Liver (tissue), 9 donors: ENCODE measurements around the gene ELOF1. TPM values are rescaled to one million over a fixed set of nuclear protein-coding genes. Genes with fewer than 3 reads are reported as not detected.

Experiments
- DNase-seq: peaks from one replicate; pipeline ENCODE4 v3.0.0-alpha.2; 2017; ENCODE audit warnings: low spot score
- H3K27ac ChIP-seq, 2 donors: one replicate each; pipeline ENCODE4 v1.7.0; 2013; ENCODE audit warnings: inconsistent platforms in 2 of 2, low read length in 2 of 2, control low read depth in 1 of 2, low read depth in 1 of 2, mild to moderate bottlenecking in 1 of 2
- H3K27me3 ChIP-seq, 4 donors: one replicate each; pipeline versions ENCODE4 v1.6.1 to v1.7.0; 2013; ENCODE audit warnings: low read length in 3 of 4, inconsistent platforms in 1 of 4, mild to moderate bottlenecking in 1 of 4, moderate library complexity in 1 of 4; ENCODE audit not compliant: control insufficient read depth in 4 of 4, insufficient read depth in 4 of 4
- H3K36me3 ChIP-seq, 4 donors: one replicate each; pipeline versions ENCODE4 v1.6.1 to v1.7.0; 2013; ENCODE audit warnings: low read length in 3 of 4, mild to moderate bottlenecking in 3 of 4, low read depth in 1 of 4, moderate library complexity in 1 of 4; ENCODE audit not compliant: control insufficient read depth in 4 of 4, insufficient read depth in 3 of 4
- H3K4me1 ChIP-seq, 4 donors: one replicate each; pipeline versions ENCODE4 v1.6.1 to v1.7.0; 2013; ENCODE audit warnings: low read length in 3 of 4, mild to moderate bottlenecking in 3 of 4, moderate library complexity in 1 of 4; ENCODE audit not compliant: control insufficient read depth in 4 of 4, insufficient read depth in 4 of 4
- H3K4me3 ChIP-seq, 3 donors: one replicate each; pipeline versions ENCODE4 v1.6.1 to v1.7.0; 2013; ENCODE audit warnings: low read length in 3 of 3, control low read depth in 1 of 3, low read depth in 1 of 3, mild to moderate bottlenecking in 1 of 3
- H3K9ac ChIP-seq, 2 donors: one replicate each; pipeline ENCODE4 v1.7.0; 2013; ENCODE audit warnings: low read length in 2 of 2, mild to moderate bottlenecking in 2 of 2, moderate library complexity in 2 of 2, control low read depth in 1 of 2, low read depth in 1 of 2
- H3K9me3 ChIP-seq, 4 donors: one replicate each; pipeline versions ENCODE4 v1.6.1 to v1.7.0; 2013; ENCODE audit warnings: low read length in 3 of 4; ENCODE audit not compliant: control insufficient read depth in 4 of 4
- ATF3 ChIP-seq: IDR thresholded peaks from 2 replicates; pipeline ENCODE4 v1.6.1; 2016; ENCODE audit warnings: antibody characterized with exemption
- CTCF ChIP-seq: fragments of 150-350 bp; IDR thresholded peaks from 2 replicates; pipeline ENCODE4 v1.5.1; 2017; ENCODE audit warnings: improper control_type of control experiment, low read depth, low read length; ENCODE audit not compliant: missing input control
- EGR1 ChIP-seq, 2 donors: IDR thresholded peaks; 2 replicates each; pipeline ENCODE4 v1.6.1; 2016 to 2018; ENCODE audit warnings: antibody characterized with exemption in 2 of 2, low read depth in 2 of 2
- FOXA1 ChIP-seq: IDR thresholded peaks from 2 replicates; pipeline ENCODE4 v1.6.1; 2016; ENCODE audit warnings: antibody characterized with exemption
- HNF4A ChIP-seq, 2 donors: conservative IDR thresholded peaks; 2 replicates each; pipeline ENCODE4 v1.6.1; 2016; ENCODE audit warnings: antibody characterized with exemption in 2 of 2, mild to moderate bottlenecking in 2 of 2
- HNF4G ChIP-seq: IDR thresholded peaks from 2 replicates; pipeline ENCODE4 v1.6.1; 2016; ENCODE audit warnings: antibody characterized with exemption
- JUND ChIP-seq, 2 donors: IDR thresholded peaks; 2 replicates each; pipeline ENCODE4 v1.6.1; 2016; ENCODE audit warnings: antibody characterized with exemption in 2 of 2
- MAX ChIP-seq: IDR thresholded peaks from 2 replicates; pipeline ENCODE4 v1.6.1; 2016; ENCODE audit warnings: antibody characterized with exemption
- NR2F2 ChIP-seq: IDR thresholded peaks from 2 replicates; pipeline ENCODE4 v1.6.1; 2016; ENCODE audit warnings: antibody characterized with exemption
- RAD21 ChIP-seq, 2 donors: IDR thresholded peaks; 2 replicates each; pipeline ENCODE4 v1.6.1; 2016; ENCODE audit warnings: antibody characterized with exemption in 2 of 2, mild to moderate bottlenecking in 2 of 2
- REST ChIP-seq: IDR thresholded peaks from 2 replicates; pipeline ENCODE4 v1.6.1; 2016; ENCODE audit warnings: antibody characterized with exemption, mild to moderate bottlenecking
- RXRA ChIP-seq, 2 donors: IDR thresholded peaks; 2 replicates each; pipeline ENCODE4 v1.6.1; 2017 to 2018; ENCODE audit warnings: antibody characterized with exemption in 2 of 2, mild to moderate bottlenecking in 1 of 2
- SP1 ChIP-seq: IDR thresholded peaks from 2 replicates; pipeline ENCODE4 v1.6.1; 2018; ENCODE audit warnings: antibody characterized with exemption, mild to moderate bottlenecking
- YY1 ChIP-seq: IDR thresholded peaks from 2 replicates; pipeline ENCODE4 v1.6.1; 2016; ENCODE audit warnings: antibody characterized with exemption, mild to moderate bottlenecking
- ZBTB33 ChIP-seq: IDR thresholded peaks from 2 replicates; pipeline ENCODE4 v1.6.1; 2016; ENCODE audit warnings: antibody characterized with exemption
- WGBS: extraction: QIAGEN DNeasy Blood & Tissue Kit; methylation state at CpG from one replicate; pipeline ENCODE4 v1.1.7; 2013; 5-methylcytosine and 5-hydroxymethylcytosine counted together
- polyA plus RNA-seq, 2 donors: library from polyadenylated mRNA; stranded (reverse) in 1 of 2; unstranded in 1 of 2; fragments of 200-250 nt in 1 of 2; fragments of >200 nt in 1 of 2; fragmentation: Nextera tagmentation in 1 of 2; extraction: Ambion mirVana in 1 of 2; gene quantifications; one replicate each; pipeline versions ENCODE4 v1.2.1 to v1.2.3, GENCODE V29; 2013 to 2015
- total RNA-seq, 2 donors: library from RNA; depleted of rRNA; stranded (reverse); fragments of >200 nt; gene quantifications; one replicate each; pipeline ENCODE4 v1.2.3, GENCODE V29; 2014
- donor health status: healthy.
- donor health status: healthy.
- donor health status: healthy.
- donor health status: healthy.
- donor health status: healthy.

The ELOF1 gene
- total and polyA plus RNA-seq, 4 donors: 11.1 to 37.9 (median 24.0) TPM

- Histone ChIP-seq H3K27ac (no peak overlapping the region), H3K27me3 (no peaks in the 10 kb centered on the region), H3K9ac (no peak overlapping the region), H3K4me3 (no peak overlapping the region), H3K4me1 (peaks cover 0 to 6% (median 2%) of the 10 kb centered on the region in 4 donors), H3K36me3 (peaks cover 4 to 27% (median 6%) of the 10 kb centered on the region in 4 donors), H3K9me3 (no peaks in the 10 kb centered on the region)
- TF ChIP-seq REST (no peak), YY1 (no peak), JUND (IDR thresholded peaks at IDR 0.05) (no peak), MAX (no peak), SP1 (no peak), NR2F2 (no peak), HNF4G (no peak), FOXA1 (no peak), ZBTB33 (no peak), HNF4A (conservative IDR thresholded peaks at IDR 0.05) (no peak), ATF3 (no peak), CTCF (no peak), EGR1 (IDR thresholded peaks at IDR 0.05; ENCODE audit: low read depth in 2 of 2) (no peak)
- WGBS: 88% methylated on average over 20 of the region's 20 CpGs
- DNase-seq: no peak
Observed at GRCh38 chr19:11552666-11553372, 6.2 kb downstream of the ELOF1 start.

GRCh38 chr19:11551603-11552235, 7.3 kb downstream of the ELOF1 start:
- no peaks in the 10 kb centered on the region for H3K4me1 ChIP-seq
- DNase-seq: no peak
- 92% methylated on average over 26 of the region's 26 CpGs for WGBS
- no peak for TF ChIP-seq SP1
- peak in 1 of 2 donors; percentile 53 for TF ChIP-seq RAD21 (IDR thresholded peaks at IDR 0.05)
- TF ChIP-seq RXRA (IDR thresholded peaks at IDR 0.05): no peak
- TF ChIP-seq ZBTB33: no peak
- H3K36me3 ChIP-seq: peaks cover 4 to 27% (median 6%) of the 10 kb centered on the region in 4 donors
- H3K27ac ChIP-seq: no peak overlapping the region
- no peaks in the 10 kb centered on the region for H3K27me3 ChIP-seq
- no peak overlapping the region for H3K4me3 ChIP-seq
- no peak overlapping the region for H3K9ac ChIP-seq
- H3K9me3 ChIP-seq: no peaks in the 10 kb centered on the region
